ENCODE results near the gene SYNGR3. TPM values are rescaled to one million over a fixed set of nuclear protein-coding genes. Genes with fewer than 3 reads are reported as not detected.

SYNGR3 gene, protein sequence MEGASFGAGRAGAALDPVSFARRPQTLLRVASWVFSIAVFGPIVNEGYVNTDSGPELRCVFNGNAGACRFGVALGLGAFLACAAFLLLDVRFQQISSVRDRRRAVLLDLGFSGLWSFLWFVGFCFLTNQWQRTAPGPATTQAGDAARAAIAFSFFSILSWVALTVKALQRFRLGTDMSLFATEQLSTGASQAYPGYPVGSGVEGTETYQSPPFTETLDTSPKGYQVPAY
- total RNA-seq: 1 to 10 TPM in 1 of 2 donors, under 1 TPM in 1; 0.49 to 1.5 TPM

DNA sequence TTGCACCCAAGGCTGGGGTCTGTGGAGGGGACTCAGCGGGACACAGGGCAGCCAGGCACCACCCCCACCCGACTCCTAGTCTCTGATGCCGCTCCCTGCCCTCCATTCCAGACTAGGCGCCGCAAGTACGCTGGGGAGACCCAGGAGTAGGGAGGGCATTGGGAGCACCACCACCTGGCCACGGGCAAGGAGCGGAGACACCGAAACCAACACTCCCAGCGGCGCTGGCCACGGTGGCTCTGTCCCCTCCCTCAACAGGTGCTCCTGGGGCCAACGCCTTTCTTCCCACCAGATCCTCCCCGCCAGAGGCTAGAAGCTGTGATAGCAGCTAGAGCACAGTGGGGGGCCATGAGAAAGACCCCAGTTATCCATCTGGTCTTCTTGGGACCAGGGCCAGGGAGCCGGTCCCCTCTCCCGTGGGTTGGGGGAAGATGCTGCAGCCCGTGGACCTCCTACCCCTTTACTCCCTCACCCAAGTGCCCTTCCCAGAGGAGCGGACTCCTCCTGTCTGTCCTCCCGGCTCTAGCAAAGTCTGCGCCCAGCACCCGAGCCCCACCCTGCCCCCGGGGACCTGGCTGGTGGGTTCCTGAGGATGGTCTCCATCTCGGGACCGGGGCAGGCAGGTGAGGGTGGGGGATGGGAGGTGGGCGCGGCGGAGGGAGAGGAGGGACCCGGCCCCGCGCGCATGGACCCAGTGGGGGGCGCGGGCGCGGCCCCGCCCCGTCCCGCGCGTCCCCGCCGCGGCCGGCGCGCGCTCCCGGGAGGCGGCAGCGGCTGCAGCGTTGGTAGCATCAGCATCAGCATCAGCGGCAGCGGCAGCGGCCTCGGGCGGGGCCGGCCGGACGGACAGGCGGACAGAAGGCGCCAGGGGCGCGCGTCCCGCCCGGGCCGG, at the start of gene SYNGR3:
Gene SYNGR3, plus strand, starts transcription at position 762 of the 892 bp plus-strand sequence. CDS start 133 bp downstream, outside the sequence.
- H3K4me1 ChIP-seq (ENCODE audit: control insufficient read depth in 1 of 2, low read depth in 2 of 2): peaks cover 16 to 36% of the 10 kb centered on the region in 2 donors
- ATAC-seq (ENCODE audit: insufficient number of reproducible peaks, low FRiP score, low read depth): no peak
- DNase-seq (ENCODE audit: low spot score): no peak
- no peaks in the 10 kb centered on the region for H3K9me3 ChIP-seq
- H3K4me3 ChIP-seq: peak within 1 kb of the TSS; percentile 65
- H3K36me3 ChIP-seq: peaks cover 8% of the 10 kb centered on the region
- TF ChIP-seq, protein P1, sequence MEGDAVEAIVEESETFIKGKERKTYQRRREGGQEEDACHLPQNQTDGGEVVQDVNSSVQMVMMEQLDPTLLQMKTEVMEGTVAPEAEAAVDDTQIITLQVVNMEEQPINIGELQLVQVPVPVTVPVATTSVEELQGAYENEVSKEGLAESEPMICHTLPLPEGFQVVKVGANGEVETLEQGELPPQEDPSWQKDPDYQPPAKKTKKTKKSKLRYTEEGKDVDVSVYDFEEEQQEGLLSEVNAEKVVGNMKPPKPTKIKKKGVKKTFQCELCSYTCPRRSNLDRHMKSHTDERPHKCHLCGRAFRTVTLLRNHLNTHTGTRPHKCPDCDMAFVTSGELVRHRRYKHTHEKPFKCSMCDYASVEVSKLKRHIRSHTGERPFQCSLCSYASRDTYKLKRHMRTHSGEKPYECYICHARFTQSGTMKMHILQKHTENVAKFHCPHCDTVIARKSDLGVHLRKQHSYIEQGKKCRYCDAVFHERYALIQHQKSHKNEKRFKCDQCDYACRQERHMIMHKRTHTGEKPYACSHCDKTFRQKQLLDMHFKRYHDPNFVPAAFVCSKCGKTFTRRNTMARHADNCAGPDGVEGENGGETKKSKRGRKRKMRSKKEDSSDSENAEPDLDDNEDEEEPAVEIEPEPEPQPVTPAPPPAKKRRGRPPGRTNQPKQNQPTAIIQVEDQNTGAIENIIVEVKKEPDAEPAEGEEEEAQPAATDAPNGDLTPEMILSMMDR (IDR thresholded peaks at IDR 0.05): no peak
- H3K27me3 ChIP-seq (replicated peaks; ENCODE audit: insufficient read depth): peaks cover 7% of the 10 kb centered on the region
- no peak within 1 kb of the TSS for H3K27ac ChIP-seq

DNA sequence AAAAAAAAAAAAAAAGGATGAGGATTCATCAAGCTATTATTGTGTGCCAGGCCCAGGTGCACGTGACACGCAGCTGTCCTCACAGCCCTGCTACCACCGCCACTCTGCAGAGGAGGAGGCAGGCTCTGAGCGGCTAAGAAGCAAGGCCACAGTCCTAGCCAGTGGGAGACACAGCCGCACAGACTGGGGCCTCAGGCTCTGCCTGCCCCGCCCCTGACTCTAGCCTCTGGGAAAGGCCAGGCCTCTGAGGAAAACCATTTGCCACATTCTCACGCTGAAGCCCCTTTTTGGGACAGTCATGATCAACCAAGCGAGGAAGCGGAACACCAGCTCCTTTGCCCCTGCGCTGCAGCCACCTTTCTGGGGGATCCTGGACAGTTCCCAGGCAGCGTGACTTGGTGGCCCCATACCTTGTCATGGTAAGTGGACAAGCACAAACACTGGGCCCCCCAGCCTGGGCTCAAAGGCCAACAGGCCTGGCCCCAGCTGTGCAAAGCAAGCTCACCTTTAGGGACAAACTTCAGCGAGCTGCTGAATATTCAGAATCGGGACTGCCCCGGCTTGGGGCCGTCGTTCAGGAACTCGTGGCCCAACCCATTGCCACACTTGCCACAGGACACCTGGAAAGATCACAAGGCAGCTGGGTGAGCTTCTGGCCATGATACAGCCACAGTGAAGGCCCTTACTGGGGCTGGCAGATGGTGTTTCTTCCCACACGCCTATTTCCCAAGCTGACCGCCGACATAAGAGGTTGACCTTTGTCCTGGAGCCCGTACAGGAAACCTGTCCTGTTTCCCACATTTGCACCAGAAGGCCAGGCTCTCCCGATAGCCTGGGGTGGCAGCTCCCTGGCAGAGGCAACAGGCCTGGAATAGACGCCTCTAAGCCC, 49.3 kb upstream of the SYNGR3 start:
- Histone ChIP-seq H3K36me3 (peaks cover 36% of the 10 kb centered on the region), H3K4me1 (ENCODE audit: control insufficient read depth in 1 of 2, low read depth in 2 of 2) (peaks cover 3 to 13% of the 10 kb centered on the region in 2 donors), H3K4me3 (no peak overlapping the region), H3K27ac (no peak overlapping the region), H3K27me3 (replicated peaks; ENCODE audit: insufficient read depth) (no peaks in the 10 kb centered on the region), H3K9me3 (no peaks in the 10 kb centered on the region)
- TF ChIP-seq, protein P1 (IDR thresholded peaks at IDR 0.05): no peak
- no peak for ATAC-seq (ENCODE audit: insufficient number of reproducible peaks, low FRiP score, low read depth)
- DNase-seq (ENCODE audit: low spot score): no peak

DNA sequence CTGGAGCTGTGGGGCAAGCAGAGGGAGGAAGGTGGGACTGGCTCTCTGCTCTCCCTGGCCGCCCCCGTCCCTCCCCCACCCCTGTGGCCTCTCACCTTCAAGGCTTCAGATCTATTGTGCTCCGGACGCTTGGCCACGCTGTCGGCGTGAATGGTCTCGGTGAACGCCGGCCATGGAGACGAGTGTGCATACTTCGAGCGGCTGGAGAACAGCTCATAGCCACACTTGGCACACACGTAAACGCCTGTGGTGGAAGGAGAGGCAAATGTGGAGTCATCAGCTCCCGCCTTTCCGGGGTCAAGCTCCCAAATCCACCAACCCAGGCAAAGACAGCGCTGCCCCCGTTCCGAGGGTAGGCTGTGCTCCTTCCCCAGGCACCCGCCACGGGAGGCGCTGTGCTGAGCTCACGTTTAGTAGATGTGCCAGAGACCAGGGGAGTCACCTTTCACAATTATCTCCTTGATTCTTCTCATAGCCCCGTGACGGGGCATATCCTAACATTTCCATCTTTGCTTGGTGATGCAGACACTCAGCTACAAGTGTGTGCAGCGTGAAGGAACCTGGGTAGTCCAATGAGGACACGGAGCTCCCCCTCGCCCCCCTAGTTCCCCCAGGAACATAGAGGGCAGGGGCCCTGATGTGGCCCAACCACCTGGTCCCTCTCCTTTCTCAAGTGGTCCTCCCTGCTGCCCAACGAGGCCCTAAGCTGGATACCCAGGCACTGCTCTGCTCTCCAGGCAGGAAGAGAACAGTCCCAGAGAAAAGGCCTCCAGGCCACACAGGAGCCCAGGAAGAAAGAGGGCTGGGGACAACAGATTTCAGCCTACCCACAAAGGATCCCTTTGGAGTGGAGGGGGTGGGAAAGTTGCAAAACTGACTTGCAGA, 48.4 kb upstream of the SYNGR3 start:
- H3K9me3 ChIP-seq: no peaks in the 10 kb centered on the region
- no peaks in the 10 kb centered on the region for H3K27me3 ChIP-seq (replicated peaks; ENCODE audit: insufficient read depth)
- no peak for DNase-seq (ENCODE audit: low spot score)
- H3K36me3 ChIP-seq: peaks cover 36% of the 10 kb centered on the region
- ATAC-seq (ENCODE audit: insufficient number of reproducible peaks, low FRiP score, low read depth): no peak
- peak overlapping the region; percentile 97 for H3K4me3 ChIP-seq
- H3K27ac ChIP-seq: peak overlapping the region; percentile 2 to 90
- TF ChIP-seq, protein P1 (IDR thresholded peaks at IDR 0.05): no peak
- peaks cover 3 to 13% of the 10 kb centered on the region in 2 donors for H3K4me1 ChIP-seq (ENCODE audit: control insufficient read depth in 1 of 2, low read depth in 2 of 2)

DNA sequence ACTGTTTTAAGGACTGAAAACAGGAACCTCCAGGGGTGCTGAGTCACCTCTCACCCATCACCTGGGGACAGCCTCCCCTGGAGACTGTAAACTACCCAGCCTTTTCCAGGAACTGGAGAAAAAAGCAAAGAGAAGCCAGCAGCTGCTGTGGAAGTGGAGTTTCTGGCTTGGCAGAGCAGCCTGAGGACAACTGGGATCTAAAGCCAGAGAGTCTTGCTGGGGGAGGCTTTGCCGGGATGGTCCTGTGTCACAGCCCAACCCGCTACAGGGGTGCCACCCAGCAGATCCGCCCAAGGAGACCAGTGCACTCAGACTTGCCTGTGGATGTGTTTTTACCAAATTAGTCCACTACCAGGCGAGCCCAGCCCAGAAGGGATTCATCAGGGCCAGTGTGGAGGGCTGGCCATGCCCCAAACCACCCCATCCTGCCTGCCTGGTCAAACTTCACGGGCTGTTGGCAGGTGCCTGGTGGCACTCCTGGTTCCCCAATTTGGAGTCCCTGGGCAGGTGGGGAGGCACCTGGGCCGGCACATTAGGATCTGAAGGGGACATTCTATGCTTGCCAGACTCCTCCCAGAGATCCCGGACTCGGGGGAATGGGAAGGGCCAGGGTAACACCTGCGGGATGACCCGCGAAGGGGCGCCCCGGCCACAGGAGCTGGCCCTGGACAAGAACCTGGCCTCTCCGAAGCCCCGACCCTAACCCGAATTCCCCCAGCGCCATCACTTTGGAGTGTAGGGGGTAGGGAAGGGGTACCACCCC, 47.5 kb upstream of the SYNGR3 start:
- peaks cover 30% of the 10 kb centered on the region for H3K36me3 ChIP-seq
- H3K27me3 ChIP-seq (replicated peaks; ENCODE audit: insufficient read depth): no peaks in the 10 kb centered on the region
- H3K4me1 ChIP-seq (ENCODE audit: control insufficient read depth in 1 of 2, low read depth in 2 of 2): peaks cover 3 to 13% of the 10 kb centered on the region in 2 donors
- DNase-seq (ENCODE audit: low spot score): no peak
- ATAC-seq (ENCODE audit: insufficient number of reproducible peaks, low FRiP score, low read depth): no peak
- TF ChIP-seq, protein P1 (IDR thresholded peaks at IDR 0.05): no peak
- peak overlapping the region; percentile 97 for H3K4me3 ChIP-seq
- peak overlapping the region; percentile 82 to 90 for H3K27ac ChIP-seq
- no peaks in the 10 kb centered on the region for H3K9me3 ChIP-seq
